GM19324 (cell line): ENCODE data around the gene PEX14.

Experiments
- ATAC-seq: cut with Tn5 transposase; IDR thresholded peaks from one replicate; pipeline ENCODE4 v1.9.1; 2021; ENCODE audit warnings: mild to moderate bottlenecking, moderate library complexity; ENCODE audit not compliant: unreplicated experiment, low FRiP score

The PEX14 gene

GRCh38 chr1:10515301-10515975, 40.7 kb downstream of the PEX14 start:
- no peak for ATAC-seq

DNA sequence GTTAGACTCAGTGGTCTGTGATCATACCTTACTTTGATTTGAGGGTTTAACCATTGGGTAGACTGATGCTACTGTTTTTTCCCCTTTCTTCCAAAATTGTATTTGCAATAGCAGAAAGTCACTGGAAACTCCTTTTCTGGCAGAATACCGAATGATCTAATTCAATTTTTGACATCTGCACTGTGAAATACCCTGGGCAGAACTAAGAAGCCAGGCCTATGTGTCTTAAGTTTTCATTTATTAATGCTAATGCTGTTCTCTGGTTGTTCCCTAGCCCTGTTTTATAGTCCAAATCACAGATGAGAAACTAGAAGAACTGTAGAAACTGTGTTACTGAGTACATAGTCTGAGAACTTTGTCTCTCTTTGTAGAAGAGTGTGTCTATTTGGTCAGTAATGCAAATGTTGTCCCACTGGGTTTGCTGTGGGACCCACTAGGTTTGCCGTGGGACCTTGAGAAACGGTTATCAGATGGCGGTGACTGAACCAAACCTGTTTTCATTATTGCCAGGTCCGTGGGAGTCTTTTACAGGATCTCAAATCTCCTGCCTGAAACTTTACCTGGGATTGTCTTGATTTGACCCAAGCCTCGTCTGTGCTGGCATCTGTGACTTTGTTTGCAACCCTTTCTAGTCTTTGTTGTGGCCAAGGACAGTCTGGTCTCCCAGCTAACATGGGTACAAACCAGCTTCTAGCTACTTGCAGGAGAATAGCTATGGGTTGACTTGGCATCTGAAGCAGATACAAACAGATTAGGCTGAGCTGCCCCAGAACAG, 41.4 kb downstream of the PEX14 start:
- ATAC-seq = no peak

GRCh38 chr1:10516925-10517676, 42.4 kb downstream of the PEX14 start:
- no peak for ATAC-seq

DNA sequence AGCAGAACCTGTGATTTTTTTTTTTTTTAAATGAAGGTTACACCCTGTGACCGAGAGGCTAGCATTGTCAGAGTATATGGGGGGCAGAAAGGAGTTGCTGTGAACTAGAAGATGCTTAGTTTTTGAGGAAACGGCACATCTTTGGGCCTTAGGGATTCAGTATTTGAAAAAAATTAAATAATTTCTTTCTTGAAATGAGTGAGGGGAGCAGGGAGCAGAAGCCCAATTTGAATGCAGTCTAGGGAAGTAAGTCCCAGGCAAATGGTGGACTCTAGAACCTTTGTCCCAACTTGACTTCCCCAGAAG, 42.9 kb downstream of the PEX14 start:
- no peak for ATAC-seq

DNA sequence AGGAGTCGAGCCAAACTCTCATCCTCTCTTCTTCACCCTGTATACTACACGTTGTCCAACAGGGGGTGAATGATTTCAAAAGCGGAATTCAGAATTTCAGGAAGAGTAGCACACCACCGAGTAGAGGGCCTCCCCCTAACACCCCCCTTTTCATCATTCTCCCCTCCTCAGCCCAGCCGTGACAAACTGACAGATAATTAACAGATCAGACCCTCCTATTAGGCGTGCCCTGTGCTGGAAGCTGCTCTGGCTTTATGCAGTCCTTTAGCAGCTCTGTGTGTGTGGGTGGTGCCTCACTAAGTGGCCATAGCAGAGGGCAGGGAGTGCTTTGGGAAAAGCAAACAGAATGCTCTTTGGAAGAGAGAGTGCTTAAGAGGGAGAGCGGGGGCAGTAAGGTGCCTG, 44.3 kb downstream of the PEX14 start:
- no peak for ATAC-seq

DNA sequence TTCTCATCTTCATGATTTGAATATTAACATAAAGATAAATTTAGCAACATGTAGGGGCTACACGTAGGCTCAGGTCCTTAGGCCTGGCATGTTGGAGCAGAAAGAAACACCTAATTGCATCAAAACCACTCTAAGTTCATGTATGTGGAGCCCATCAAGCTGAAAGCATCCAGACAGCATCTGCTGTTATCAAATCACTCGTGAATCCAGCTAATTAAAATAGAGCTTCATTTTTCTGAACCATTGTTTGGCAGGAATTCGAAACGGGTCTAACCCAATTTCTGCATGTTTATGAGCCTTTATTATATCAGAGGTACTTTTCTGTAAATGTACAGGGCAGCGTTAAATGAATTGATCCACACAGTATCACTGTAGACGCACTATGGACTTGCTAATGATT, 45.7 kb downstream of the PEX14 start:
- ATAC-seq = no peak

GRCh38 chr1:10520952-10521351, 46.2 kb downstream of the PEX14 start:
- no peak for ATAC-seq

DNA sequence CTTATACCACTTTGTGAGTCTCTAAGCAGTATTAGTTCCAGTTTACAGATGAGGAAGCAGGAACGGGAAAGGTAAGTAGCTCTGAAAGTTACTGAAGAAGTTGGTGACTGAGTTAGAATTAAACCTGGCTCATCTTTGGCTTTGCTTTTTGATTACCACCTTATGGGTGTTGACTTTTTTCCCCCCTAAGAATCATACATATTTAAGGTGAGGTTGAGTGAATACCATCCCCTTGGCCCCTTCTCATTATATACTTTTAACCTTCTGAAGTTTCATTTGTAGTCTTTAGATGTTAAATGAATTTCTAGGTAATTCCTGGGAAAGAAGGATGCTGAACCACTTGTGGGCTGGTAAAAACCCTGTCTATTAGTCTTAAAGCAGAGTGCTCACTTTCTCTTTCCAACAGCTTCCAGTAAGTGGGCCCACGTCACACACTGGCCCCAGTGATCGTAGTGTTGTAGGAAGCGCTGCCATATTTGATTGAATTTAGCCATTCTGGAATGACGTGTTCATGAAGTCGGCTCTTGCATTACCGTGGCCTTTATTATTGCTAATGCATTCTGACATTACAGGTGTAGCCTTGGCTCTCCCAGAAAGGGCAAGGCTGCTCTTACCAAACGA, 46.9 kb downstream of the PEX14 start:
- no peak for ATAC-seq

- no peak for ATAC-seq
Observed at GRCh38 chr1:10522322-10522860, 47.6 kb downstream of the PEX14 start.

GRCh38 chr1:10525208-10525607, 50.5 kb downstream of the PEX14 start:
- no peak for ATAC-seq

GRCh38 chr1:10528066-10529014, 53.6 kb downstream of the PEX14 start:
- ATAC-seq = no peak

- ATAC-seq = no peak
Observed at GRCh38 chr1:10529091-10529490, 54.3 kb downstream of the PEX14 start.

DNA sequence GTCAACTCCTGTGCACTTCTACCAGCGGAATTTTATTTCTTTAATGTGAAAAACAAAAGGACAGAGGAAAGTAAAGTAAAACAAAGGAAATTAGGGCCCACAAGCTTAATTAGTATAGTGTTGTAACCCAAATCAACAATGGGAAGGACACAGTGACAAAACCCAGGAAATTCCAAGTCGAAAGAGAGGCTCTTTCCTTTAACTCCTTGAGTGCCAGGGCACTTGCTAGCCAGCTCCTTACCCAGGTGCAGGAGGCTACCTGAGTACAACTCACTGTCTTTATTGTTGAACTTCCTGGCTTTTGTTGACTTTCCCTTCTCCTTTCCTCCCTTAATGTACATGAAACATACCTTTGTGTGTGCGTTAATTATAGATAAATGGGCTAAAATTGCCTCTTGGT, 55.0 kb downstream of the PEX14 start:
- ATAC-seq = no peak

DNA sequence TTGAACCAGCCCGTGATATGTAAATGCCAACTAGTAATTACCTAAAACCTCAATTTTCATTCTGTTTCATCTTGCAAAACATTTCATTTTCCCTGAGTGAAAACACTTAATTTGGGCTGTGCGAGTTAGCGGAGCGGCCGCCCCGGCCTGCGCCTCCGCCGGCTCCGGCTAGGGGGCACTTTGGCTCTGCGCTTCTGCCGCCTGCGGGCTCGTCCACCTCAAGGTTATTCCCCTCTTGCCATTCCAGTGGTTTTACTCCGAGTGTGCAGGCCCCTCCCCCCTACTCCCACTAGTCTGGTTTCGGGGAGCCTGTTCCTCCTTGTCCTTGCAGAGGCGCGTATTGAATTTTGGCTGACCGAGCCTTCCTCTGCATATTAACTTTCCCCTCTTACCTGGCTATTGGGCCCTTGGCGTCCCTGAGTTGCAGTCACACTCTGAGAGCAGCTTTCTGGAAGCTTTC, 55.6 kb downstream of the PEX14 start:
- ATAC-seq = no peak

DNA sequence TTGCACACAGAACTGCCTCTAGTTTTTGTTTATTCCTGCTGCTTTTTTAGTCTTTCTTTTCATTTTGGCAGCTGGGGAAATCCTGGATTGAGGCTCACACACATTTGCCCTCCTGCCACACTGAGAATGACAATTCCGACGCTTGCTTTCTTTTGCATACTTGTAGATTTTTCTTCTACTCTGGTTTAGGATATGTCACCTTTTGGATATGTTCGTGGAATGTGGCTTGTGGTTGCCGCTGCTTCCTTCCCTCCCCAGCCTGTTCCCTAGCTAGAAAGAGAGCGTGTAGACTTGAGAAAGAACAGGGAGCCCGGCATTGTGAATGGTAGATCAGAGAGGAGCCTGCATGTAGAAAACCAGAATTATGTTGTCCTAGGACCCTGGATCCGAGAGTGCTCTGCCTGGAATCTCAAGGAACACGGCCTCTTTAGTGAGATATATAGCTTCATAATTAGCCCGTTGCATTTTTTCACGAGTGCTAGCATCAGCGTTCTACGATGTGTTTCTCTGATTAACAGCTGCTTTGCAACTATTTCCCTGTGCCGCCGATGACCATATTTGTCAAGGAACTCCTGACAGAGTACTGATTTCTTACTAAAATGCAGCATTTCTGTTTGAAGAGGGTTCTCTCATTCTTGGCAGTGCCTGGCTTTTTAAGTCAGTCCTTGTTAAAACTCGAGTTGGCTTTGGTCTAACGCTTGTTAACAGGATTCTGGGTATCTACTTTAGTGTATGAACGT, 56.2 kb downstream of the PEX14 start:
- ATAC-seq = no peak

- no peak for ATAC-seq
Observed at GRCh38 chr1:10532362-10532761, 57.6 kb downstream of the PEX14 start.

DNA sequence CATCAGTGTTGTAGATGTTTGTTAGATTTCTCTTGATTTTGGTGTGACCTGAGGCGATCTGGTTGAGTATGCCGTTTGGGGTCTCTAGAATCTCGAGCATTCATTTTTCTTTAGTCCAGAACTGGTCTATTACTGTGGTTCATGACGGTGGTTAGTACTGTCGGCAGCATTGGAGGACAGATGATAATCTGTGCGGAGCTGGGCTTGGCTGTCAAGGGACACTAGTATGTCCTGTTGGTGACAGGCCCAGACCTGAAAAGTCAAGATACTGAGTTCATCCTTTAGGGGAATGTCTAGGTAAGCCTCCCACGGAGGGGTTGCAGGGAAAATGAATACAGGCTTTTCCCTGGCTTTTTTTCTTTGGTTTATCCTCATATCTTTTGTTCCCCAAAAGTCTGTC, 59.8 kb downstream of the PEX14 start:
- no peak for ATAC-seq

DNA sequence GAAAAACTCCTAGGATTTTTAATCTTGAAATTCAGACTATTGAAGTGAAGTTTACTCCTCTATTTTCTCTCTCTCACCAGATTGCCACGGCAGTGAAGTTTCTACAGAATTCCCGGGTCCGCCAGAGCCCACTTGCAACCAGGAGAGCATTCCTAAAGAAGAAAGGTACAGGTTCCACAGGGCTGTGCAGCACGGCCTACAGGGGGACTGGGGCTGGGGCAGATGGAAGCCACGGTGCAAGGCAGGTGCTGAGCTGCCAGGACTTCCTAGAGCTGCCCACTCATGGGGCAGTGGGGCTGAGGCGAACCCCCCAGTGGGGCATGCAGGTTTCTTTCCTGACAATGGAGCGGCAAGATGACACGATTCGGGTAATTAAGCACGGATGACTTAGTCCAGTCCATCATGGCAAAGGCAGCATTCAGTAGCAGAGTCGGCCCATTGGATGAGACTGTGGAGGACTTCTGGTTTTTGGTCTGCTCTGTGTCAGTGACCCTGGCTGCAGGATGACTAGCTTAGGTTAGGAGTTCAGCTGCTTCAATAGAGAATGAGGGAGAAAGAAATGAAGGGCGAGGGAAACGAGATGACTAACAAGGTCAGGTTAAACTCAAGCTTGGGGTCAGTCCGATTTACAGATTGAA, 61.5 kb downstream of the PEX14 start:
- ATAC-seq = no peak
